ENCODE data around the gene DOCK10.

- no peak for TF ChIP-seq CTCF (IDR thresholded peaks at IDR 0.05; ENCODE audit: low read depth, low read length)
- no peak for TF ChIP-seq POLR2A (IDR thresholded peaks at IDR 0.05; ENCODE audit: extremely low read depth, insufficient read length)
- no peak for TF ChIP-seq MYC (IDR thresholded peaks at IDR 0.05; ENCODE audit: low read depth, low read length)
- TF ChIP-seq MAX (IDR thresholded peaks at IDR 0.05; ENCODE audit: low read depth, low read length), result no peak
These were observed 206.9 kb downstream of the DOCK10 start for GRCh38 chr2:224835405-224835804.
